ENCODE measurements around the gene SLC43A2. TPM values are rescaled to one million over a fixed set of nuclear protein-coding genes. Genes with fewer than 3 reads are reported as not detected.
A peak's percentile ranks its signal among the peaks of the same experiment; 100 is the strongest.
"Not testable (repeated sequence)": the region's sequence is repeated elsewhere in the genome, so short reads cannot be mapped to it uniquely, and the experiment has no call there.

The SLC43A2 gene
- total RNA-seq, 2 experiments from 2014 or later: 2.1 to 2.5 TPM

GRCh38 chr17:1535737-1536136, 92.9 kb downstream of the SLC43A2 start:
- H3K36me3 Mint-ChIP-seq: peaks cover 6% of the 10 kb centered on the region
- no peaks in the 10 kb centered on the region for H3K9me3 Mint-ChIP-seq
- no peak overlapping the region for H3K4me3 Mint-ChIP-seq
- ATAC-seq (ENCODE audit: low read depth) (no peak), DNase-seq (no peak)
- H3K27me3 Mint-ChIP-seq: no peaks in the 10 kb centered on the region
- H3K27ac Mint-ChIP-seq: no peak overlapping the region
- peaks cover 3% of the 10 kb centered on the region for H3K4me1 Mint-ChIP-seq
- POLR2A ChIA-PET: interaction anchor here (1.7 kb wide), 1 partner anchor 15 kb away, joined by 6 read pairs; no protein-coding TSS in a partner anchor

GRCh38 chr17:1533661-1534325, 94.8 kb downstream of the SLC43A2 start:
- Mint-ChIP-seq H3K27ac (no peak overlapping the region), H3K4me3 (no peak overlapping the region), H3K4me1 (peaks cover 4% of the 10 kb centered on the region), H3K36me3 (peaks cover 3% of the 10 kb centered on the region), H3K27me3 (no peaks in the 10 kb centered on the region), H3K9me3 (no peaks in the 10 kb centered on the region)
- POLR2A ChIA-PET: interaction anchor here (0.8 to 1.3 kb wide), 3 partner anchors 17 to 134 kb away, joined by 3 read pairs; partner anchors contain the start of genes INPP5K and YWHAE
- DNase-seq (no peak), ATAC-seq (ENCODE audit: low read depth) (no peak)

- Mint-ChIP-seq H3K9me3 (no peaks in the 10 kb centered on the region), H3K27me3 (no peaks in the 10 kb centered on the region), H3K4me1 (peaks cover 4% of the 10 kb centered on the region), H3K36me3 (peaks cover 8% of the 10 kb centered on the region), H3K4me3 (no peak overlapping the region), H3K27ac (no peak overlapping the region)
- POLR2A ChIA-PET: interaction anchor here (0.8 to 1.3 kb wide), 4 partner anchors 16 to 133 kb away, joined by 3 read pairs; partner anchors contain the start of genes INPP5K and YWHAE
- ATAC-seq (ENCODE audit: low read depth) (peak; percentile 72), DNase-seq (peak; percentile 53)
Measured at GRCh38 chr17:1532836-1533602, 95.6 kb downstream of the SLC43A2 start.

GRCh38 chr17:1529863-1530262, 98.8 kb downstream of the SLC43A2 start:
- Mint-ChIP-seq H3K4me1 (peaks cover 18% of the 10 kb centered on the region), H3K27me3 (no peaks in the 10 kb centered on the region), H3K27ac (no peak overlapping the region), H3K9me3 (no peaks in the 10 kb centered on the region), H3K4me3 (no peak overlapping the region), H3K36me3 (peaks cover 13% of the 10 kb centered on the region)
- ATAC-seq (ENCODE audit: low read depth): no peak
- POLR2A ChIA-PET: no interaction called here
- no peak for DNase-seq

- H3K36me3 Mint-ChIP-seq: peaks cover 12% of the 10 kb centered on the region
- ATAC-seq (ENCODE audit: low read depth): peak; percentile 72
- H3K27me3 Mint-ChIP-seq, H3K9me3 Mint-ChIP-seq, H3K4me3 Mint-ChIP-seq, DNase-seq, POLR2A ChIA-PET: not testable (repeated sequence)
- H3K27ac Mint-ChIP-seq: peak overlapping the region; percentile 70
- H3K4me1 Mint-ChIP-seq: peaks cover 15% of the 10 kb centered on the region
Measured at GRCh38 chr17:1526876-1527275, 101.8 kb downstream of the SLC43A2 start.

GRCh38 chr17:1522626-1523025, 106.0 kb downstream of the SLC43A2 start:
- H3K36me3 Mint-ChIP-seq: peaks cover 10% of the 10 kb centered on the region
- ATAC-seq (ENCODE audit: low read depth) (no peak), DNase-seq (no peak)
- peaks cover 21% of the 10 kb centered on the region for H3K4me1 Mint-ChIP-seq
- H3K9me3 Mint-ChIP-seq: no peaks in the 10 kb centered on the region
- POLR2A ChIA-PET: no interaction called here
- H3K27me3 Mint-ChIP-seq: no peaks in the 10 kb centered on the region
- H3K4me3 Mint-ChIP-seq: no peak overlapping the region
- no peak overlapping the region for H3K27ac Mint-ChIP-seq

- H3K27ac Mint-ChIP-seq: no peak overlapping the region
- no peak for DNase-seq
- no peaks in the 10 kb centered on the region for H3K27me3 Mint-ChIP-seq
- peaks cover 10% of the 10 kb centered on the region for H3K36me3 Mint-ChIP-seq
- no peaks in the 10 kb centered on the region for H3K9me3 Mint-ChIP-seq
- no peak for ATAC-seq (ENCODE audit: low read depth)
- POLR2A ChIA-PET: no interaction called here
- no peak overlapping the region for H3K4me3 Mint-ChIP-seq
- peaks cover 13% of the 10 kb centered on the region for H3K4me1 Mint-ChIP-seq
Measured at GRCh38 chr17:1521086-1521640, 107.5 kb downstream of the SLC43A2 start.

- H3K4me1 Mint-ChIP-seq: peaks cover 19% of the 10 kb centered on the region
- H3K27ac Mint-ChIP-seq: no peak overlapping the region
- no peaks in the 10 kb centered on the region for H3K27me3 Mint-ChIP-seq
- H3K9me3 Mint-ChIP-seq: no peaks in the 10 kb centered on the region
- no peak for DNase-seq
- no peak for ATAC-seq (ENCODE audit: low read depth)
- peaks cover 4% of the 10 kb centered on the region for H3K36me3 Mint-ChIP-seq
- POLR2A ChIA-PET: no interaction called here
- no peak overlapping the region for H3K4me3 Mint-ChIP-seq
Measured at GRCh38 chr17:1519678-1520077, 109.0 kb downstream of the SLC43A2 start.

Other genes with a start within 250 kb of the SLC43A2 start
- 100 to 1,000 TPM; 272 to 287 TPM for gene YWHAE, start 228.6 kb downstream of the SLC43A2 start, total RNA-seq
- 10 to 100 TPM; 19.5 to 21.9 TPM for gene CRK, start 172.6 kb downstream of the SLC43A2 start, total RNA-seq
- gene MYO1C, start 136.1 kb downstream of the SLC43A2 start, total RNA-seq: 10 to 100 TPM; 28.6 to 34.1 TPM
- gene INPP5K, start 112.2 kb downstream of the SLC43A2 start, total RNA-seq: 10 to 100 TPM; 56.7 to 58.7 TPM
- gene PITPNA, start 66.0 kb downstream of the SLC43A2 start, total RNA-seq: 10 to 100 TPM; 38.4 to 48.3 TPM
- 1 to 10 TPM; 6.0 to 6.5 TPM for gene SCARF1, start 16.9 kb upstream of the SLC43A2 start, total RNA-seq
- 1 to 10 TPM; 8.2 to 8.9 TPM for gene RILP, start 21.0 kb upstream of the SLC43A2 start, total RNA-seq
- gene PRPF8, start 56.0 kb upstream of the SLC43A2 start, total RNA-seq: 100 to 1,000 TPM; 346 to 350 TPM
- gene TLCD2, start 81.5 kb upstream of the SLC43A2 start, total RNA-seq: under 1 TPM; 0.20 to 0.30 TPM
- 10 to 100 TPM; 35.8 to 36.7 TPM for gene WDR81, start 95.9 kb upstream of the SLC43A2 start, total RNA-seq
- gene SERPINF2, start 114.0 kb upstream of the SLC43A2 start, total RNA-seq: under 1 TPM; 0.23 to 0.33 TPM
- 1 to 10 TPM; 2.2 to 2.8 TPM for gene SERPINF1, start 133.2 kb upstream of the SLC43A2 start, total RNA-seq
- 10 to 100 TPM; 44.7 to 48.6 TPM for gene SMYD4, start 201.1 kb upstream of the SLC43A2 start, total RNA-seq
- 100 to 1,000 TPM; 245 to 252 TPM for gene RPA1, start 201.2 kb upstream of the SLC43A2 start, total RNA-seq

All from activated naive CD8-positive, alpha-beta T cell treated with anti-CD3 and anti-CD28 coated beads, Interleukin-2, amount 10 ng/mL, durations not matched to agents 7 days and 5 days (primary cell).